ENCODE measurements around the gene RBP3.

- TF ChIP-seq CEBPB (IDR thresholded peaks at IDR 0.05; ENCODE audit: low read depth), result no peak
- TF ChIP-seq, protein P1, sequence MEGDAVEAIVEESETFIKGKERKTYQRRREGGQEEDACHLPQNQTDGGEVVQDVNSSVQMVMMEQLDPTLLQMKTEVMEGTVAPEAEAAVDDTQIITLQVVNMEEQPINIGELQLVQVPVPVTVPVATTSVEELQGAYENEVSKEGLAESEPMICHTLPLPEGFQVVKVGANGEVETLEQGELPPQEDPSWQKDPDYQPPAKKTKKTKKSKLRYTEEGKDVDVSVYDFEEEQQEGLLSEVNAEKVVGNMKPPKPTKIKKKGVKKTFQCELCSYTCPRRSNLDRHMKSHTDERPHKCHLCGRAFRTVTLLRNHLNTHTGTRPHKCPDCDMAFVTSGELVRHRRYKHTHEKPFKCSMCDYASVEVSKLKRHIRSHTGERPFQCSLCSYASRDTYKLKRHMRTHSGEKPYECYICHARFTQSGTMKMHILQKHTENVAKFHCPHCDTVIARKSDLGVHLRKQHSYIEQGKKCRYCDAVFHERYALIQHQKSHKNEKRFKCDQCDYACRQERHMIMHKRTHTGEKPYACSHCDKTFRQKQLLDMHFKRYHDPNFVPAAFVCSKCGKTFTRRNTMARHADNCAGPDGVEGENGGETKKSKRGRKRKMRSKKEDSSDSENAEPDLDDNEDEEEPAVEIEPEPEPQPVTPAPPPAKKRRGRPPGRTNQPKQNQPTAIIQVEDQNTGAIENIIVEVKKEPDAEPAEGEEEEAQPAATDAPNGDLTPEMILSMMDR (IDR thresholded peaks at IDR 0.05 in 2 of 3, conservative IDR thresholded peaks at IDR 0.05 in 1 of 3; ENCODE audit: borderline replicate concordance in 1 of 3, insufficient read depth in 1 of 3, low read depth in 2 of 3, low read length in 2 of 3), result no peak
- no peak for TF ChIP-seq JUND (IDR thresholded peaks at IDR 0.05)
- TF ChIP-seq YY1 (IDR thresholded peaks at IDR 0.05; ENCODE audit: extremely low read depth, insufficient replicate concordance, low read depth, low read length), result no peak
- no peak for TF ChIP-seq REST (IDR thresholded peaks at IDR 0.05; ENCODE audit: low read depth)
- no peak for TF ChIP-seq SP1 (IDR thresholded peaks at IDR 0.05; ENCODE audit: low read depth)
- TF ChIP-seq POLR2A (IDR thresholded peaks at IDR 0.05; ENCODE audit: borderline replicate concordance, extremely low read depth, insufficient read depth, insufficient read length), result no peak
- no peak for TF ChIP-seq MAX (IDR thresholded peaks at IDR 0.05)
- TF ChIP-seq EZH2phosphoT487 (IDR thresholded peaks at IDR 0.05; ENCODE audit: borderline replicate concordance), result no peak
- no peak for TF ChIP-seq FOSL1 (IDR thresholded peaks at IDR 0.05; ENCODE audit: low read depth)
- TF ChIP-seq, protein P2, sequence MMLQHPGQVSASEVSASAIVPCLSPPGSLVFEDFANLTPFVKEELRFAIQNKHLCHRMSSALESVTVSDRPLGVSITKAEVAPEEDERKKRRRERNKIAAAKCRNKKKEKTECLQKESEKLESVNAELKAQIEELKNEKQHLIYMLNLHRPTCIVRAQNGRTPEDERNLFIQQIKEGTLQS (IDR thresholded peaks at IDR 0.05), result no peak
- no peak for TF ChIP-seq EGR1 (IDR thresholded peaks at IDR 0.05; ENCODE audit: low read depth)
Measured at GRCh38 chr10:47356708-47357107, 8.5 kb downstream of the RBP3 start.
